ENCODE data around the gene C16orf96. TPM values are rescaled to one million over a fixed set of nuclear protein-coding genes. Genes with fewer than 3 reads are reported as not detected.
A peak's percentile ranks its signal among the peaks of the same experiment; 100 is the strongest.

The C16orf96 gene
- total RNA-seq, 4 donors from 2014 or later = 0.40 TPM; not detected in 3

- H3K9me3 ChIP-seq = no peaks in the 10 kb centered on the region
- H3K27me3 ChIP-seq = no peaks in the 10 kb centered on the region
- ATAC-seq = peak; percentile 67
- peak overlapping the region in 1 of 2 donors; percentile 2 for H3K4me3 ChIP-seq
- WGBS, 2 donors (ENCODE audit: low coverage in 1 of 2) = 12 to 16% methylated on average over 12 of the region's 18 CpGs
- peak overlapping the region in 2 of 4 donors; percentile 14 to 19 for H3K27ac ChIP-seq
- no peak for TF ChIP-seq EP300 (IDR thresholded peaks at IDR 0.05)
- no peak for TF ChIP-seq POLR2AphosphoS5 (IDR thresholded peaks at IDR 0.05)
- no peak for TF ChIP-seq POLR2A (IDR thresholded peaks at IDR 0.05)
- TF ChIP-seq CTCF (IDR thresholded peaks at IDR 0.05) = no peak
- H3K4me1 ChIP-seq = peaks cover 0 to 35% (median 12%) of the 10 kb centered on the region in 3 donors
- no peaks in the 10 kb centered on the region for H3K36me3 ChIP-seq
Measured at GRCh38 chr16:4601036-4601863, 45.1 kb downstream of the C16orf96 start.

- no peak for ATAC-seq
- H3K4me3 ChIP-seq = no peak overlapping the region
Measured at GRCh38 chr16:4601864-4602186, 45.7 kb downstream of the C16orf96 start.

GRCh38 chr16:4602331-4602730 lies 46.2 kb downstream of the C16orf96 start:
- no peak overlapping the region for H3K4me3 ChIP-seq
- TF ChIP-seq POLR2AphosphoS5 (IDR thresholded peaks at IDR 0.05) (no peak), EP300 (IDR thresholded peaks at IDR 0.05) (no peak), CTCF (IDR thresholded peaks at IDR 0.05) (no peak), POLR2A (IDR thresholded peaks at IDR 0.05) (no peak)
- peaks cover 0 to 35% (median 12%) of the 10 kb centered on the region in 3 donors for H3K4me1 ChIP-seq
- H3K27ac ChIP-seq = no peak overlapping the region
- no peaks in the 10 kb centered on the region for H3K9me3 ChIP-seq
- H3K27me3 ChIP-seq = no peaks in the 10 kb centered on the region
- ATAC-seq = no peak
- peaks cover 0 to 6% of the 10 kb centered on the region in 2 donors for H3K36me3 ChIP-seq
- 20% methylated on average over 1 of the region's 8 CpGs; no CpG with 5 or more reads in 1 of the 2 donors for WGBS, 2 donors (ENCODE audit: low coverage in 1 of 2)

More at GRCh38 chr16:4601864-4602186, 45.7 kb downstream of the C16orf96 start:
- Histone ChIP-seq H3K4me1 (peaks cover 0 to 35% (median 12%) of the 10 kb centered on the region in 3 donors), H3K27ac (peak overlapping the region in 2 of 4 donors; percentile 14 to 19), H3K9me3 (no peaks in the 10 kb centered on the region), H3K36me3 (peaks cover 0 to 1% of the 10 kb centered on the region in 2 donors), H3K27me3 (no peaks in the 10 kb centered on the region)
- TF ChIP-seq EP300 (IDR thresholded peaks at IDR 0.05) (no peak), POLR2A (IDR thresholded peaks at IDR 0.05) (no peak), CTCF (IDR thresholded peaks at IDR 0.05) (no peak), POLR2AphosphoS5 (IDR thresholded peaks at IDR 0.05) (no peak)
- no CpG with 5 or more reads among the region's 6 CpGs for WGBS, 2 donors (ENCODE audit: low coverage in 1 of 2)

- H3K27me3 ChIP-seq = no peaks in the 10 kb centered on the region
- ATAC-seq = no peak
- peaks cover 0 to 35% (median 12%) of the 10 kb centered on the region in 3 donors for H3K4me1 ChIP-seq
- H3K36me3 ChIP-seq = peaks cover 0 to 20% of the 10 kb centered on the region in 2 donors
- H3K9me3 ChIP-seq = no peaks in the 10 kb centered on the region
- no peak overlapping the region for H3K4me3 ChIP-seq
- no peak for TF ChIP-seq CTCF (IDR thresholded peaks at IDR 0.05)
- TF ChIP-seq EP300 (IDR thresholded peaks at IDR 0.05) = no peak
- no peak for TF ChIP-seq POLR2A (IDR thresholded peaks at IDR 0.05)
- no peak for TF ChIP-seq POLR2AphosphoS5 (IDR thresholded peaks at IDR 0.05)
- WGBS, 2 donors (ENCODE audit: low coverage in 1 of 2) = 75% methylated on average over 5 of the region's 13 CpGs; no CpG with 5 or more reads in 1 of the 2 donors
- H3K27ac ChIP-seq = no peak overlapping the region
Measured at GRCh38 chr16:4603624-4604170, 47.6 kb downstream of the C16orf96 start.

Data from gastroesophageal sphincter (tissue), 4 donors.